ENCODE measurements around the gene APOA4.

DNA sequence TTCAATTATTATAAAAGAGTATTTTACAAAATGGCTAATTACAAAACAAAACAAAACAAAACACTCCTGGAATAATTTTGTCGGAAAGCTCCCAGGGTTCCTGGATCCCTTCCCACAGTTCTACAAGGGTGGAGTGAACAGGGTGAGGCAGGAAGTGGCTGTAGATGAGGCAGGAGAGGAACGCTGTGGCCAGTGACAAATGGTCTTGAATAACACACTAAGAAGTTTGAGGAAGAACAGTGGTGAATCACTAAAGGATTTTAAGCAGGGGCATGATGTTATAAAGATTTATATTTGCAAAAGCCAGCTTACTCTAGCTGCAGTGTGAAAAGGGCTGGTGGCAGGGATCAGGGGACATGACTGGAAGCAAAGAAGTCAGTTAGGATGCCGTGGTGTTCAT is 48.1 kb upstream of the APOA4 start:
- TF ChIP-seq, protein P1, sequence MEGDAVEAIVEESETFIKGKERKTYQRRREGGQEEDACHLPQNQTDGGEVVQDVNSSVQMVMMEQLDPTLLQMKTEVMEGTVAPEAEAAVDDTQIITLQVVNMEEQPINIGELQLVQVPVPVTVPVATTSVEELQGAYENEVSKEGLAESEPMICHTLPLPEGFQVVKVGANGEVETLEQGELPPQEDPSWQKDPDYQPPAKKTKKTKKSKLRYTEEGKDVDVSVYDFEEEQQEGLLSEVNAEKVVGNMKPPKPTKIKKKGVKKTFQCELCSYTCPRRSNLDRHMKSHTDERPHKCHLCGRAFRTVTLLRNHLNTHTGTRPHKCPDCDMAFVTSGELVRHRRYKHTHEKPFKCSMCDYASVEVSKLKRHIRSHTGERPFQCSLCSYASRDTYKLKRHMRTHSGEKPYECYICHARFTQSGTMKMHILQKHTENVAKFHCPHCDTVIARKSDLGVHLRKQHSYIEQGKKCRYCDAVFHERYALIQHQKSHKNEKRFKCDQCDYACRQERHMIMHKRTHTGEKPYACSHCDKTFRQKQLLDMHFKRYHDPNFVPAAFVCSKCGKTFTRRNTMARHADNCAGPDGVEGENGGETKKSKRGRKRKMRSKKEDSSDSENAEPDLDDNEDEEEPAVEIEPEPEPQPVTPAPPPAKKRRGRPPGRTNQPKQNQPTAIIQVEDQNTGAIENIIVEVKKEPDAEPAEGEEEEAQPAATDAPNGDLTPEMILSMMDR (IDR thresholded peaks at IDR 0.05; ENCODE audit: insufficient read depth, low read length, poor library complexity, severe bottlenecking) = no peak
- TF ChIP-seq EZH2phosphoT487 (conservative IDR thresholded peaks at IDR 0.05; ENCODE audit: low read length) = no peak
